H1 (cell line): ENCODE data around the gene SPPL2B. TPM values are rescaled to one million over a fixed set of nuclear protein-coding genes. Genes with fewer than 3 reads are reported as not detected.

Source experiments
- RXRA ChIP-seq: IDR thresholded peaks from 2 replicates; pipeline ENCODE4 v1.6.1; 2011; ENCODE audit warnings: low read depth, mild to moderate bottlenecking, low read length, moderate library complexity; ENCODE audit not compliant: insufficient read depth
- SP4 ChIP-seq: IDR thresholded peaks from 2 replicates; pipeline ENCODE4 v1.6.1; 2012; ENCODE audit warnings: low read length, inconsistent platforms
- polyA plus RNA-seq, 7 experiments: library from polyadenylated mRNA; depleted of rRNA in 3 of 7; stranded (reverse) in 5 of 7; unstranded in 2 of 7; fragments of >200 nt in 5 of 7; fragments of 200-250 nt in 2 of 7; gene quantifications; 1 replicate in 5 of 7; 2 replicates in 1 of 7; 4 replicates in 1 of 7; pipeline versions ENCODE4 v1.2.1 to v1.2.3, GENCODE V29; 2011 to 2013; ENCODE audit warnings: missing spikeins in 2 of 7, mixed read lengths in 2 of 7
- total RNA-seq: library from RNA; stranded (reverse); fragmentation: NEBNext Ultra II Directional; extraction: Animal tissue kit (Norgen Biotek cat#: 25700); gene quantifications from 2 replicates; pipeline ENCODE4 v1.2.1, GENCODE V29; 2021

Gene SPPL2B
- total and polyA plus RNA-seq, 2 of the 8 experiments (the other 6 are each of a cell fraction or from before 2014, with no cell fraction given) = 34.8 to 55.7 TPM

DNA sequence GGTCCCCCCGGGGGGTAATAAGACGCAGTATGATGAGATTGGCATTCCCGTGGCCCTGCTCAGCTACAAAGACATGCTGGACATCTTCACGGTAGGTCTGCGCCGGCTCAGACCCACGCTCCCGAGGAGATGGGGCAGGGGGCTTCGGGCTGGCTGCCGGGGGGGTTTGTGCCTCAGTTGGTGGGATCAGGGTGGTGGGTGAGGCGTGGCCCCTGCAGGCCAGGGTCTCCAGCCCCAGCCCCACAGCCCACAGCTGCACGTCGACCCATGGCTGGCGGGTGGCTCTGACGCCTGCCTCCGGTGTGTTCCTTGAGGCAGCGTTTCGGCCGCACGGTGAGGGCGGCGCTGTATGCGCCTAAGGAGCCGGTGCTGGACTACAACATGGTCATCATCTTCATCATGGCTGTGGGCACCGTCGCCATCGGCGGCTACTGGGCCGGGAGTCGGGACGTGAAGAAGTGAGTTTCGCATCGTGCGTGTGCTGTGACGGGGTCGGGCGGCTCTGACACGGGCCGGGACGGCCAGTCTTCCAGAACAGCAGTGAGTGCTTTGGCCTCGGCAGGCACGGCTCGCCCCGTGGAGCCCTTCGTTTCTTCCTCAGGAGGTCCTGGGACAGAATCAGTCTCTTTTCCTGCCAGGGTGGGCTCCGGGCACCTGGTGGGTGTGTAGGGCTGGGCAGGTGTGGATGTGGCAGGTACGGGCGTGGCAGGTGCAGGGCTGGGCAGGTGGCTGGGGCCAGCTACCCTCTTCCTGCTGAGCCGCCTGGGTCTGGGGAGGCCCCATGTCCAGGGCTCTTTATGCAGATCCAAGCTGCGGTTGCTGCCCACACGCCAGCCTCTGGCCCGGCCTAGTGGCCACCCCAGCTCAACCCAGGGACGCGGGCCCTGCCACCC is 10.5 kb downstream of the SPPL2B start (continued):
- no peak for TF ChIP-seq SP4
- TF ChIP-seq RXRA = no peak
